ENCODE results near the gene ZFYVE26. TPM values are rescaled to one million over a fixed set of nuclear protein-coding genes. Genes with fewer than 3 reads are reported as not detected.

Gene ZFYVE26
- total RNA-seq, 1 donor from 2014 or later, result 19.3 TPM

DNA sequence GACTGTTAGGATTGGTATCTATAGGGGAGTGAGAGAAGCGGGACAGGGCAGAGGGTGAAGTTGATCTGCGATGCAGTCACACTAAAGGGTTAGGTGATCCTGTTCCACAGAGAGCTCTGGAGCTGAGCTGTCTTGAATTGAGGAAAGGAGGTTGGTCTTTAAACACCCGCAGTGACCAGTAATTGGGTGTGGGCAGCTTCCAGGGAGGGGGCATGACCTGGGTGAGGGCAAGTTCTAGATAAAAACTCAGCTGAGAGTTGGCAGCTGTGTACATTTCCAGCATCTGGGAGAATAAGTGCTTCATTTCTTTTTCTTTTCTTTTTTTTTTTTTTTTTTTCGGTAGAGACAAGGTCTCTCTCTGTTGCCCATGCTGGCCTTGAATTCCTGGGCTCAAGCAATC is 79.6 kb downstream of the ZFYVE26 start:
- Histone ChIP-seq H3K27ac (no peak overlapping the region), H3K9me3 (no peaks in the 10 kb centered on the region), H3K4me1 (no peaks in the 10 kb centered on the region), H3K36me3 (no peaks in the 10 kb centered on the region), H3K4me3 (no peak overlapping the region), H3K27me3 (no peaks in the 10 kb centered on the region)
- no peak for DNase-seq (ENCODE audit: low spot score in 2 of 2)
- intact Hi-C loops (cut with DNase I), result no loop called here
- TF ChIP-seq, protein P1, sequence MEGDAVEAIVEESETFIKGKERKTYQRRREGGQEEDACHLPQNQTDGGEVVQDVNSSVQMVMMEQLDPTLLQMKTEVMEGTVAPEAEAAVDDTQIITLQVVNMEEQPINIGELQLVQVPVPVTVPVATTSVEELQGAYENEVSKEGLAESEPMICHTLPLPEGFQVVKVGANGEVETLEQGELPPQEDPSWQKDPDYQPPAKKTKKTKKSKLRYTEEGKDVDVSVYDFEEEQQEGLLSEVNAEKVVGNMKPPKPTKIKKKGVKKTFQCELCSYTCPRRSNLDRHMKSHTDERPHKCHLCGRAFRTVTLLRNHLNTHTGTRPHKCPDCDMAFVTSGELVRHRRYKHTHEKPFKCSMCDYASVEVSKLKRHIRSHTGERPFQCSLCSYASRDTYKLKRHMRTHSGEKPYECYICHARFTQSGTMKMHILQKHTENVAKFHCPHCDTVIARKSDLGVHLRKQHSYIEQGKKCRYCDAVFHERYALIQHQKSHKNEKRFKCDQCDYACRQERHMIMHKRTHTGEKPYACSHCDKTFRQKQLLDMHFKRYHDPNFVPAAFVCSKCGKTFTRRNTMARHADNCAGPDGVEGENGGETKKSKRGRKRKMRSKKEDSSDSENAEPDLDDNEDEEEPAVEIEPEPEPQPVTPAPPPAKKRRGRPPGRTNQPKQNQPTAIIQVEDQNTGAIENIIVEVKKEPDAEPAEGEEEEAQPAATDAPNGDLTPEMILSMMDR (IDR thresholded peaks at IDR 0.05), result no peak

DNA sequence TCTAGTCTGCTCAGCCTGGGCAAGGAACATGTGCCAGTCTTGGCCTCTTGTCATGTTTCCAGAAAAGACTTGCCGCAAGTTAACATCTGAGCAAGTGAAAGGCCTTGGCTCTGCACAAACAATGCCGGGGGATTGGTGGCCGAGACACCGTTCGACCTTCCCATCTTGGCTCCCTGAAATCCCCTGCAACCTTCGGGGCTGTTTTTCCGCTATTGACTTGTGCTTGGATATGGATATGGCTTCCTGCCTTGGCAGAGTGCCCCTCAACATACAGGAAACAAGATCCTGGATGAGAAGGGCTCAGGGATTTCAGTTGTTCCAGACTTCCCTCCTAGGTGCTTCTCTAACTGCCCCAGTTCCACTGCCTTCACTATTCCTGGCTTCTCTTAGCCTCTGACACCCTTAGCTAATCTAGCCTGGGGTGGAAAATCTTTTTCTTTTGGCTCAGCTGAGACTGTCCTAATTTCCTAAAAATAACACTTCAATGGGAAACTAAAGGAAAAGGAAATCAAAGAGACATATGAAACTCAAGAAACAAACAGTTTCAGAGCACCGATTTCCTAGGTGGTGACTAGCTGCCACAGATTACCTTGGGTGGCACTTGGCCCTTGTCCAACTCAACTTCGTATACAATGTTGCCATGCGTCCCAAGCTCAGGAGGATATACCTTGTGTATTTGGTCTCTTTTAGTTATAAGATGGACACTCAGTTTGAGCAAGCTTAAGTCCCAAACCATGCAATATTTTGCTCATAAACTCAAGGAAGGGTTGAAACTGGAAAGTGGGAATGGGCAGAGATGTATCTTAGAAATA is 80.8 kb downstream of the ZFYVE26 start:
- H3K27ac ChIP-seq, result no peak overlapping the region
- no peaks in the 10 kb centered on the region for H3K4me1 ChIP-seq
- no peak for DNase-seq (ENCODE audit: low spot score in 2 of 2)
- TF ChIP-seq, protein P1 (IDR thresholded peaks at IDR 0.05), result no peak
- intact Hi-C loops (cut with DNase I), result no loop called here
- H3K9me3 ChIP-seq, result no peaks in the 10 kb centered on the region
- no peak overlapping the region for H3K4me3 ChIP-seq
- no peaks in the 10 kb centered on the region for H3K27me3 ChIP-seq
- no peaks in the 10 kb centered on the region for H3K36me3 ChIP-seq

DNA sequence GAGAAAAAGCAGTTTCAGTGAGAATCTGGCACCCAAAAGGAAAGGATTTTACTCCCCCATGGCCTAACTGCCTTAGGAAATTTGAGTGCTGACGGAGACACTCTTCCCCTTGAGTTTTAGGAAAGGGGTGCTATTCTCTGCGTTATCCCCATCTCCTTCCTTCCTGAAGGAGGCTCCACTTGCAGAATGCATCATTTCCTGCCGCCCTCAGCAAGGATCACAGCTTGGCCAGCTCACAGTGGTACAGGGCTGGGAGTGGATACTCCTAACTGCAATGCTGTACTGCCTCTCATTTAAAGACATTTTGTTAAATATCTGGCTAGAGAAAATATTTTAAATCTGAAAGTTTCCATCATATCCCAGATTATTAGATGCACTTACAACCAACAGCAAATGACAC is 81.7 kb downstream of the ZFYVE26 start:
- H3K27me3 ChIP-seq, result no peaks in the 10 kb centered on the region
- H3K36me3 ChIP-seq, result no peaks in the 10 kb centered on the region
- H3K4me3 ChIP-seq, result no peak overlapping the region
- no peaks in the 10 kb centered on the region for H3K9me3 ChIP-seq
- no peak overlapping the region for H3K27ac ChIP-seq
- DNase-seq (ENCODE audit: low spot score in 2 of 2), result no peak
- intact Hi-C loops (cut with DNase I), result no loop called here
- H3K4me1 ChIP-seq, result no peaks in the 10 kb centered on the region
- TF ChIP-seq, protein P1 (IDR thresholded peaks at IDR 0.05), result no peak

DNA sequence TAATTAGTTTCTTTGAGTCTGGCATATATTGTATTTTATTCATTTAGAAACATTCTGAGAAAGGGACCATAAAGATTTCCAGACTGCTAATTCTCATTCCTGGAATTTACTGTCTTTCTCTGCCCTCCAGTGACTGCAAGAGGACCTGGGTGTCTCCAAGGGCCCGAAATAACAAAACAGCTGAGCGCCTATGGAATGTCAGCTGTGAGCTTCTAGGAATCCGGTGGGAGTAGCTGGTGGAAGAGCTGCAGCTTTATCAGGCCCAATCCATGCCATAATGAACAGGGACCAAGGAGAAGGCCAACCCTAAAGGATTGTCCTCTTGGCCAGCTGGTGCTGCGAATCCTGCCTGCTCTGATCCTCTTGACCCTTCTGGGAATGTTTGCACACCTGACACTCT is 82.8 kb downstream of the ZFYVE26 start:
- Histone ChIP-seq H3K4me3 (no peak overlapping the region), H3K4me1 (no peaks in the 10 kb centered on the region), H3K27me3 (no peaks in the 10 kb centered on the region), H3K27ac (no peak overlapping the region), H3K9me3 (no peaks in the 10 kb centered on the region), H3K36me3 (no peaks in the 10 kb centered on the region)
- TF ChIP-seq, protein P1 (IDR thresholded peaks at IDR 0.05), result no peak
- no peak for DNase-seq (ENCODE audit: low spot score in 2 of 2)
- intact Hi-C loops (cut with DNase I), result no loop called here

DNA sequence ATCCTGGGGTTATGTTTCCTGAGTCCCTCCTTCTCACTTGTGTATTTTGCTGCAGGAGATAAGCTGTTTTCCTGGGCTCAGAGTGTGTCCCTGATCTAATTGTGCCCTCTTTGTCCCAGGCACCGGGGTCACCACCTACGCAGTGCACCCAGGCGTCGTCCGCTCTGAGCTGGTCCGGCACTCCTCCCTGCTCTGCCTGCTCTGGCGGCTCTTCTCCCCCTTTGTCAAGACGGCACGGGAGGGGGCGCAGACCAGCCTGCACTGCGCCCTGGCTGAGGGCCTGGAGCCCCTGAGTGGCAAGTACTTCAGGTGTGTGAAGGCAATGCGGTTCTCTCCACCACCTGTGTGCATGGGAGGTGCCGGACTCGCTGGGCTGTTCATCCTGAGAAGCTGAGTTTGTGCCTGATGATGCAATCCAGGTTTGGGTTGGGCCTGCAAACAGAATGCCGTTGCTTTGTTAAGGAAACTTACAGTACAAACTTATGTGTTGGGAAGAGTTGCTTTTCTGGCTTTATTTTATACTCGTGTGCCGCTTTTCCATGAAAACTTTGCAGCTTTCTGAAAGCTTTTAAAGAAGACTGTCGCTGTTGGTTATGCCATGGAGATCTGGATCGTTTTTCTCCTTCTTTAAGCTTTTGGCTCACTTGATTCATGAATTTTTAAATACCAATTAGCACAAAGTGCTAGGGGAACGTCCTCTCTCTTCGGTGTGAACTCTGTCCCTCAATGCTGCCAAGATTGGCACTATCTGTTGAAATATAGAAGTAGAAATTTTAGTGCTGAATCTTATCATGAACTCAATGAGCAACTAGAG is 87.1 kb downstream of the ZFYVE26 start:
- no peak overlapping the region for H3K4me3 ChIP-seq
- H3K4me1 ChIP-seq, result no peaks in the 10 kb centered on the region
- DNase-seq (ENCODE audit: low spot score in 2 of 2), result no peak
- H3K36me3 ChIP-seq, result no peaks in the 10 kb centered on the region
- no peaks in the 10 kb centered on the region for H3K9me3 ChIP-seq
- H3K27me3 ChIP-seq, result no peaks in the 10 kb centered on the region
- intact Hi-C loops (cut with DNase I), result no loop called here
- TF ChIP-seq, protein P1 (IDR thresholded peaks at IDR 0.05), result no peak
- no peak overlapping the region for H3K27ac ChIP-seq
